ENCODE data around the gene NIPBL. TPM values are rescaled to one million over a fixed set of nuclear protein-coding genes. Genes with fewer than 3 reads are reported as not detected.

The NIPBL gene
- total RNA-seq, 1 donor from 2014 or later, result 67.9 TPM

DNA sequence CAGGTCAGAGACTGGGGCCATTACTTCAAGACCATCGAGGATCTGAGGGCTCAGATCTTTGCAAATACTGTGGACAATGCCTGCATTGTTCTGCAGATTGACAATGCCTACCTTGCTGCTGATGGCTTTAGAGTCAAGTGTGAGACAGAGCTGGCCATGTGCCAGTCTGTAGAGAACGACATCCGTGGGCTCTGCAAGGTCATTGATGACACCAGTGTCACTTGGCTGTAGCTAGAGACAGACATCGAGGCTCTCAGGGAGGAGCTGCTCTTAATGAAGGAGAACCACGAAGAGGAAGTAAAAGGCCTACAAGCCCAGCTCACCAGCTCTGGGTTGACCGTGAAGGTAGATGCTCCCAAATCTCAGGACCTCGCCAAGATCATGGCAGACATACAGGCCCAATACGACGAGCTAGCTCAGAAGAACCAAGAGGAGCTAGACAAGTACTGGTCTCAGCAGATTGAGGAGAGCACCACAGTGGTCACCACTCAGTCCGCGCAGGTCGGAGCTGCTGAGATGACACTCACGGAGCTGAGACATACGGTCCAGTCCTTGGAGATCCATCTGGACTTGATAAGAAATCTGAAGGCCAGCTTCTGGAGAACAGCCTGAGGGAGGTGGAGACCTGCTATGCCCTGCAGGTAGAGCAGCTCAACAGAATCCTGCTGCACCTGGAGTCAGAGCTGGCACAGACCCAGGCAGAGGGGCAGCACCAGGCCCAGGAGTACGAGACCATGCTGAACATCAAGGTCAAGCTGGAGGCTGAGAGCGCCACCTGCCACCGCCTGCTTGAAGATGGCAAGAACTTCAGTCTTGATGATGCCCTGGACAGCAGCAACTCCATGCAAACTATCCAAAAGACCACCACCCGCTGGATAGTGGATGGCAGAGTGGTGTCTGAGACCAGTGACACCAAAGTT, 9.3 kb downstream of the NIPBL start:
- Mint-ChIP-seq H3K27me3 (ENCODE audit: insufficient read depth, low read depth) (no peaks in the 10 kb centered on the region), H3K9me3 (peaks cover 22% of the 10 kb centered on the region), H3K4me1 (peaks cover 2% of the 10 kb centered on the region), H3K27ac (no peak overlapping the region), H3K36me3 (peaks cover 33% of the 10 kb centered on the region), H3K4me3 (no peak overlapping the region)
- Histone ChIP-seq H2AFZ (replicated peaks) (no peak overlapping the region), H3K4me3 (no peak overlapping the region), H3F3A (ENCODE audit: low read depth) (no peaks in the 10 kb centered on the region), H3K9me3 (ENCODE audit: low read depth) (no peaks in the 10 kb centered on the region), H3K4me1 (peaks cover 2% of the 10 kb centered on the region), H3K79me2 (ENCODE audit: low read depth) (peaks cover 100% of the 10 kb centered on the region), H3K27ac (no peak overlapping the region), H4K20me1 (ENCODE audit: low read depth) (peaks cover 84% of the 10 kb centered on the region), H3K9ac (no peak overlapping the region), H3K27me3 (no peaks in the 10 kb centered on the region), H3K36me3 (no peaks in the 10 kb centered on the region), H3K4me2 (no peak overlapping the region)
- TF ChIP-seq, protein P1, sequence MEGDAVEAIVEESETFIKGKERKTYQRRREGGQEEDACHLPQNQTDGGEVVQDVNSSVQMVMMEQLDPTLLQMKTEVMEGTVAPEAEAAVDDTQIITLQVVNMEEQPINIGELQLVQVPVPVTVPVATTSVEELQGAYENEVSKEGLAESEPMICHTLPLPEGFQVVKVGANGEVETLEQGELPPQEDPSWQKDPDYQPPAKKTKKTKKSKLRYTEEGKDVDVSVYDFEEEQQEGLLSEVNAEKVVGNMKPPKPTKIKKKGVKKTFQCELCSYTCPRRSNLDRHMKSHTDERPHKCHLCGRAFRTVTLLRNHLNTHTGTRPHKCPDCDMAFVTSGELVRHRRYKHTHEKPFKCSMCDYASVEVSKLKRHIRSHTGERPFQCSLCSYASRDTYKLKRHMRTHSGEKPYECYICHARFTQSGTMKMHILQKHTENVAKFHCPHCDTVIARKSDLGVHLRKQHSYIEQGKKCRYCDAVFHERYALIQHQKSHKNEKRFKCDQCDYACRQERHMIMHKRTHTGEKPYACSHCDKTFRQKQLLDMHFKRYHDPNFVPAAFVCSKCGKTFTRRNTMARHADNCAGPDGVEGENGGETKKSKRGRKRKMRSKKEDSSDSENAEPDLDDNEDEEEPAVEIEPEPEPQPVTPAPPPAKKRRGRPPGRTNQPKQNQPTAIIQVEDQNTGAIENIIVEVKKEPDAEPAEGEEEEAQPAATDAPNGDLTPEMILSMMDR (IDR thresholded peaks at IDR 0.05), result no peak
- TF ChIP-seq EZH2 (IDR thresholded peaks at IDR 0.05) (no peak), EZH2phosphoT487 (IDR thresholded peaks at IDR 0.05) (no peak)
- DNase-seq (ENCODE audit: low spot score), result no peak

DNA sequence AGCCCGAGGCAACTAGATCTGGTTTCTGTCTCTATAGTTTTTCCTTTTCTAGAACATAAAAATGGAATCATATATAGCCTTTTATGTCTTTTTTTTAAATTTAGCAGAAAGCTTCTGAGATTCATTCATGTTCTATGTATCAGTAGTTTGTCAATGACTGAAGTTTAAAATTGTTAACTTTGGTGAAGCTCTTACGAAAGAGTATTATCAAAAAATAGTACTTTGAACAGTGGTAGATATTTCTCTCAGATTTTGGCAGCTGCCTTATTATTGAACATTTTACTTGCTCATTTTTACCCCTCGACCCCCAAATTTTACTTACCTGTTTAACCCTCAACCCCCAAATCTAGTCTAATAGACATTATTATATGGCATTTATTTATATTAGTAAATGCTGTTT, 10.2 kb downstream of the NIPBL start:
- Mint-ChIP-seq H3K36me3 (peaks cover 40% of the 10 kb centered on the region), H3K4me3 (no peak overlapping the region), H3K4me1 (no peaks in the 10 kb centered on the region), H3K9me3 (peaks cover 30% of the 10 kb centered on the region), H3K27ac (no peak overlapping the region), H3K27me3 (ENCODE audit: insufficient read depth, low read depth) (no peaks in the 10 kb centered on the region)
- no peaks in the 10 kb centered on the region for H3K4me1 ChIP-seq
- no peak overlapping the region for H3K9ac ChIP-seq
- no peak overlapping the region for H3K4me3 ChIP-seq
- no peaks in the 10 kb centered on the region for H3F3A ChIP-seq (ENCODE audit: low read depth)
- H2AFZ ChIP-seq (replicated peaks), result no peak overlapping the region
- H3K4me2 ChIP-seq, result no peak overlapping the region
- TF ChIP-seq EZH2 (IDR thresholded peaks at IDR 0.05) (no peak), EZH2phosphoT487 (IDR thresholded peaks at IDR 0.05) (no peak)
- H3K9me3 ChIP-seq (ENCODE audit: low read depth), result no peaks in the 10 kb centered on the region
- no peak for DNase-seq (ENCODE audit: low spot score)
- H3K27me3 ChIP-seq, result no peaks in the 10 kb centered on the region
- peaks cover 100% of the 10 kb centered on the region for H3K79me2 ChIP-seq (ENCODE audit: low read depth)
- H4K20me1 ChIP-seq (ENCODE audit: low read depth), result peaks cover 75% of the 10 kb centered on the region
- H3K27ac ChIP-seq, result no peak overlapping the region
- peaks cover 5% of the 10 kb centered on the region for H3K36me3 ChIP-seq

DNA sequence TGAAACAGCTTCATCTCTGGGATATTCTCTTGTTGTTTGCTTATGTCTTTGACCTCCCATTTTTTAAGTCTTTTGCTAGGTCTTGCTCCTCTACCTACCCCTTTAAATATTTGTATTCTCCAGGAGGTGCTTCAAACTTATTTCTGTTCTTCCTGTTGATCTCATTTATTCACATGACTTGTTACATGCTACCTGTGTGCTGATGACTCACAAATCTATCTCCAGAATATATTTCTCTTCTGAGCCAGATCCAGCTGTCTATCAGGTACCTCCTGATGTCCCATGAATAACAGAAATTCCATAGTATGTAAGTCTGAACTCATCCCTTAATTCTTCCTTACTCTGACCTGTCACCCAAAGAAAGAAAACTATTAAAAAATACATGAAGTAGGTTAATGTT, 11.0 kb downstream of the NIPBL start:
- H3K4me1 Mint-ChIP-seq, result no peaks in the 10 kb centered on the region

More for the DNA sequence above, 11.0 kb downstream of the NIPBL start:
- DNase-seq (ENCODE audit: low spot score), result no peak
- Histone ChIP-seq H3K4me2 (no peak overlapping the region), H3K9ac (no peak overlapping the region), H3K9me3 (ENCODE audit: low read depth) (no peaks in the 10 kb centered on the region), H3K4me3 (no peak overlapping the region), H3K27ac (no peak overlapping the region), H4K20me1 (ENCODE audit: low read depth) (peaks cover 67% of the 10 kb centered on the region), H2AFZ (replicated peaks) (no peak overlapping the region), H3K27me3 (no peaks in the 10 kb centered on the region), H3K79me2 (ENCODE audit: low read depth) (peaks cover 97% of the 10 kb centered on the region), H3K36me3 (peaks cover 5% of the 10 kb centered on the region), H3K4me1 (no peaks in the 10 kb centered on the region), H3F3A (ENCODE audit: low read depth) (no peaks in the 10 kb centered on the region)
- H3K27ac Mint-ChIP-seq, result no peak overlapping the region
- TF ChIP-seq, protein P1 (IDR thresholded peaks at IDR 0.05), result no peak
- TF ChIP-seq EZH2phosphoT487 (IDR thresholded peaks at IDR 0.05) (no peak), EZH2 (IDR thresholded peaks at IDR 0.05) (no peak)
- peaks cover 32% of the 10 kb centered on the region for H3K9me3 Mint-ChIP-seq
- no peaks in the 10 kb centered on the region for H3K27me3 Mint-ChIP-seq (ENCODE audit: insufficient read depth, low read depth)
- peaks cover 44% of the 10 kb centered on the region for H3K36me3 Mint-ChIP-seq
- H3K4me3 Mint-ChIP-seq, result no peak overlapping the region
